Sciatic nerve (tissue), 2 donors: ENCODE results near the gene PARD3. TPM values are rescaled to one million over a fixed set of nuclear protein-coding genes. Genes with fewer than 3 reads are reported as not detected.

ENCODE experiments used
- ATAC-seq: fragments of 200-7000 bp; cut with Tn5 transposase; one replicate; pipeline ENCODE4 v1.9.1; 2020; ENCODE audit warnings: mild to moderate bottlenecking, moderate library complexity
- DNase-seq: peaks from one replicate; pipeline ENCODE4 v3.0.0-alpha.2; 2020; ENCODE audit warnings: low spot score
- intact Hi-C: fragments of 100-400 bp; cut with DNase I; formaldehyde crosslinking; loops from one replicate; pipeline ENCODE4 v1.14.2; 2022
- total RNA-seq: library from RNA; stranded (reverse); fragmentation: NEBNext Ultra II Directional; extraction: Animal tissue kit (Norgen Biotek cat#: 25700); gene quantifications from one replicate; pipeline ENCODE4 v1.2.1, GENCODE V29; 2021
- donor health status: DM: no; HTN: no; CAD: no.
- donor health status: DM: no; HTN: no; CAD: no.

PARD3 gene
- total RNA-seq, 1 donor from 2014 or later: 46.1 TPM

- intact Hi-C loops: no loop called here
- ATAC-seq (no peak), DNase-seq (no peak)
Measured at GRCh38 chr10:34776090-34776690, 38.9 kb downstream of the PARD3 start.

- DNase-seq (no peak), ATAC-seq (no peak)
- intact Hi-C loops: no loop called here
Measured at GRCh38 chr10:34775044-34775637, 40.0 kb downstream of the PARD3 start.

GRCh38 chr10:34773636-34774630, 41.2 kb downstream of the PARD3 start:
- DNase-seq: no peak
- ATAC-seq: no peak
- intact Hi-C loops: no loop called here

GRCh38 chr10:34771525-34771924, 43.6 kb downstream of the PARD3 start:
- intact Hi-C loops: no loop called here
- ATAC-seq: no peak
- no peak for DNase-seq

GRCh38 chr10:34771106-34771505, 44.0 kb downstream of the PARD3 start:
- ATAC-seq (no peak), DNase-seq (no peak)
- intact Hi-C loops: no loop called here

- intact Hi-C loops: no loop called here
- no peak for DNase-seq
- ATAC-seq: no peak
Measured at GRCh38 chr10:34769899-34770298, 45.2 kb downstream of the PARD3 start.

- DNase-seq (no peak), ATAC-seq (peak; percentile 27)
- intact Hi-C loops: loop anchor here (1.0 kb wide), 1 partner anchor 11 kb away; no protein-coding TSS in a partner anchor
Measured at GRCh38 chr10:34768972-34769330, 46.1 kb downstream of the PARD3 start.

GRCh38 chr10:34768261-34768971, 46.7 kb downstream of the PARD3 start:
- peak; percentile 68 for DNase-seq
- intact Hi-C loops: loop anchor here (1.0 kb wide), 1 partner anchor 10 kb away; no protein-coding TSS in a partner anchor
- peak; percentile 92 for ATAC-seq

- intact Hi-C loops: no loop called here
- DNase-seq (no peak), ATAC-seq (no peak)
Measured at GRCh38 chr10:34766811-34767494, 48.1 kb downstream of the PARD3 start.

- DNase-seq (no peak), ATAC-seq (no peak)
- intact Hi-C loops: no loop called here
Measured at GRCh38 chr10:34766266-34766600, 48.9 kb downstream of the PARD3 start.

- ATAC-seq: no peak
- intact Hi-C loops: no loop called here
- no peak for DNase-seq
Measured at GRCh38 chr10:34764472-34764946, 50.6 kb downstream of the PARD3 start.

- no peak for DNase-seq
- ATAC-seq: no peak
- intact Hi-C loops: no loop called here
Measured at GRCh38 chr10:34762603-34763299, 52.3 kb downstream of the PARD3 start.

- intact Hi-C loops: no loop called here
- ATAC-seq: no peak
Measured at GRCh38 chr10:34762156-34762555, 52.9 kb downstream of the PARD3 start.

GRCh38 chr10:34761453-34761852, 53.6 kb downstream of the PARD3 start:
- DNase-seq: no peak
- ATAC-seq: no peak
- intact Hi-C loops: no loop called here

More at GRCh38 chr10:34762156-34762555, 52.9 kb downstream of the PARD3 start:
- DNase-seq: no peak

GRCh38 chr10:34760606-34761005, 54.5 kb downstream of the PARD3 start:
- ATAC-seq (no peak), DNase-seq (no peak)
- intact Hi-C loops: no loop called here

- no peak for DNase-seq
- intact Hi-C loops: no loop called here
- ATAC-seq: no peak
Measured at GRCh38 chr10:34759837-34760215, 55.3 kb downstream of the PARD3 start.

GRCh38 chr10:34759161-34759836, 55.8 kb downstream of the PARD3 start:
- ATAC-seq (no peak), DNase-seq (no peak)
- intact Hi-C loops: no loop called here
